Stimulated activated CD4-positive, alpha-beta T cell treated with anti-CD3 and anti-CD28 coated beads, Interleukin-12 subunit alpha, Interleukin-12 subunit beta, amount 100 ng/mL, for 24 hours (primary cell): Measurements from ENCODE around the gene PEBP1.

ENCODE experiments used
- DNase-seq, 2 experiments: peaks; one replicate each; pipeline ENCODE4 v3.0.0-alpha.2; 2020; ENCODE audit warnings: low read depth in 2 of 2

The PEBP1 gene

DNA sequence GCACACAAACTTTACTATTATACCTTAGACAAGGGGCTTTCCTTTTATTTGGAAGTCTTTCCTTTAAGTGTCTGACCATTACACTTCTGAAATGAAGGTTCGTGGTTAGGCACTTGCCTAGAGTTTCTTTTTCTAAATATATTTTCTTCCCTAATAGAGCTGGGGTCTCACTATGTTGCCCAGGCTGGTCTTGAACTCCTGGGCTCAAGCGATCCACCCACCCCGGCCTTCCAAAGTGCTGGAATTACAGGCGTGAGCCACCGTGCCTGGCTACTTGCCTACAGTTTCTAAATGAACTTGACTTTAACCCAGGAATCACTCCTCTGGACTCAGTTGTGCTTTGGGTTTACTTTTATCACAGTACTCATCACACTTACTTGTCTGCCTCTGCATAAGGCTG, 57.6 kb downstream of the PEBP1 start:
- no peak for DNase-seq

DNA sequence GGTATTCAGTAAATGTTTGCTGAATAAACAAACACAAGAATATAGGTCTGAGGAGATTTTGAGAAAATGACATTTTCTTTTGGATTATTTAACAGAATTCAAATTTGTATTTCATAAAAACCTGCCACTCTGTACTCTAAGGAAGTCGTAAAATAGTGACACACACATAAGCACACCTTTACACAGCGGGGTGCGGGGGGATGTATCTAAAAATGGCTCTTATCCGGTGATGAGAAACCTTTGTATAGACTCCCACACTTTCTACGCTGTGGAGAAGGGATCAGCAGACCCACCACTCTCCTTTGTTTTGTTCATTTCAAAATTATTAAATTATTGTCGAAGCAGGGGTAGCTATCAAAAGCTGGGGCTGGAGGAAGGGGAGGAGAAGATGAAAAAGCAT, 58.0 kb downstream of the PEBP1 start:
- no peak for DNase-seq
